NCI-H1930 (cell line): ENCODE results near the gene UGT1A6.
"Not testable (repeated sequence)": the region's sequence is repeated elsewhere in the genome, so short reads cannot be mapped to it uniquely, and the experiment has no call there.

Experiments used
- DNase-seq, 2 experiments: peaks; one replicate each; lab custom pipeline; 2025; lab: John Stamatoyannopoulos, UW

UGT1A6 gene

DNA sequence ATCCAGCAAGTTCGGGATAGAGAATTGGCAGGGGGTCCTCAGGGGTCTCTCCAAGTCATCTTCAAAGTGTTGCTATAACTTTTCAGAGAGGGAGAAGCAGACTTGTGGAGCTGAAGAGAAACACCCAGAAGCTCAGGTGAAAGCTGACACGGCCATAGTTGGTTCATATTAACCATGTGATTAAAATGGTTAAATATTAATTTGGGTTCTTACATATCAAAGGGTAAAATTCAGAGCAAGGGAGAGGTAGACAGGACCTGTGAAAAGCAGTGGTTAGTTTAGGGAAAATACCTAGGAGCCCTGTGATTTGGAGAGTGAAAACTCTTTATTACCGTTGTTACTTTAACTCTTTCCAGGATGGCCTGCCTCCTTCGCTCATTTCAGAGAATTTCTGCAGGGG, at the start of gene UGT1A6:
Gene UGT1A6 (plus strand): TSS at position 243 of the 400 bp plus-strand sequence. CDS start 115 bp downstream, at position 358.
- DNase-seq, result no peak

DNA sequence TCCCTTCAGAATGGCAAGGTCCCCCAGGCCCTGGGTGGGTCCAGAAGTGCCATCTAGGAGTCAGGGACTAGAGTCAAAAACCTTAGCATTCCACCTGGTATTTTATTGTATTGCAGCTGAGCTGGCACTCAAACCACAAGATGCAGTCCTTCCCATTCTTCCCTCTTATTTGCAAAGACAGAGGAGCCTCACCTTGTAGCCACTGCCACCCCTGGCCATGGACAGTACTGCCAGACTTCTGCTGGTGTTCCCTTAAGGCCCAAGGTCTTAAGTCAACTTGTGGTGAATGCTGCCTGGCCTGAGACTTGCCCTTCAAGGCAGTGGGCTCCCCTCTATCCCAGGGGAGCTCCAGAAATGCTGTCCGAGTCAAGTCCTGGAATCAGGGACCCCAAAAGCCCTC, 49.6 kb upstream of the UGT1A6 start:
- no peak for DNase-seq

DNA sequence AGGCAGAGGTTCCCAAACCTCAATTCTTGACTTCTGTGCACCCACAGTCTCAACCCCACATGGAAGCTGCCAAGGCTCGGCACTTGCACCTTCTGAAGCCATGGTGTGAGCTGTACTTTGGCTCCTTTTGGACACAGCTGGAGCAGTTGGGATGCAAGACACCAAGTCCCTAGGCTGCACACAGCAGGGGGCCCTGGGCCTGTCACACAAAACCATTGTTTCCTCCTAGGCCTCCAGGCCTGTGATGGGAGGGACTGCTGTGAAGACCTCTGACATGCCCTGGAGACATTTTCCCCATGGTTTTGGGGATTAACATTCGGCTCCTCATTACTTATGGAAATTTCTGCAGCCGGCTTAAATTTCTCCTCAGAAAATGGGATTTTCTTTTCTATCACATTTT, 46.7 kb upstream of the UGT1A6 start:
- DNase-seq, result not testable (repeated sequence)

DNA sequence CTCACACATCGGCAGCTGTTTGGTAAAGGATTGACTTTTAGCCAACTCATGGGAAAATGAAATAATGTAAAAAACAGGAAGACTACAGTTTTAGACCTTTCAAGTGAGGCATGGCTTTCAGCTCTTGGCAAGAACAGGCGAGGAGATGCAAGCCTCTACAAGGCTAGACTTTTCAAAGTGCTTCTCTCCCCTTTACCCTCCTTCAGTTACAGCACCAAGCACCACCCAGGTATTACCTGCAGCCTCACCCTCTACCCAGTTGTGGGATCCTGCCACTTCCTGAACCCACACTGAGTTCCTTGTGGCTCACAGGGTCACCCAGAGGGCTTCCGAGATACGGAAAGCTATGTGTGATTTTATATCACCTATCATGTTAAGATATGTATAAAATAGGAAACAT, 41.7 kb upstream of the UGT1A6 start:
- DNase-seq, result no peak

DNA sequence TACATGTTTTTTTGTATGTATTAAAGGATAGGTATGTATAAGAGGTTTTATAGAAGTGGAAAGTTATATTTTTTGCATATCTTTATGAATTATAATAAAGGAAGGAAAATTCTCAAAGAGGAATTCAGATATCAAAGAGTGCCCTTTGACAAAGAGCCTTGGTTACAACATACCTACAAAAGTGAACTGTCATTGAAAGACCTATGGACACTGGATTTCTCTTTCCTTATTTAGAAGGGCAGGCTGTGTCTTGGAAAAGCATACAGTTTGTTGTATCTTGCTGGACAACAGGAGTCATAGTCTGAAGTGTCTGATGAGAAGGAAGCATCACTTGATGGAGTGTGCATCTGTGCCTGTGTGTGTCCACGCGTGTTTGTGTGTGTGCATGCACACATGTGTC, 41.3 kb upstream of the UGT1A6 start:
- DNase-seq, result no peak

DNA sequence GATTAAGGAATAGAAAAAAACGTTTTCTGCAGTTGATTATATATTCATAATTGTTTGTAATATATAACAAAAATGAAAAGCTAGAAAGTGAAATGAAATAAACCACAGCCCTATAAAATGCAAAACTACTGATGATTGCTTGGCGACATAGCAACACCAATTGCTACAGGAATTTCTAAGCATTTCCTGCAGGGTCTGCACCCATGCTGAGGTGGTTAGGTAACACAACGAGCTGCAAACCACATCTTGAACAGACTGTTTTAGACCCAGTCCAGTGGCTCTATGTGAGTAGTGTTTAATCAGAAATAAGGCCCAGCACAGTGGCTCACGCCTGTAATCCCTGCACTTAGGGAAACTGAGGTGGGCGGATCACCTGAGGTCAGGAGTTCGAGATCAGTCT, 38.2 kb upstream of the UGT1A6 start:
- no peak for DNase-seq

DNA sequence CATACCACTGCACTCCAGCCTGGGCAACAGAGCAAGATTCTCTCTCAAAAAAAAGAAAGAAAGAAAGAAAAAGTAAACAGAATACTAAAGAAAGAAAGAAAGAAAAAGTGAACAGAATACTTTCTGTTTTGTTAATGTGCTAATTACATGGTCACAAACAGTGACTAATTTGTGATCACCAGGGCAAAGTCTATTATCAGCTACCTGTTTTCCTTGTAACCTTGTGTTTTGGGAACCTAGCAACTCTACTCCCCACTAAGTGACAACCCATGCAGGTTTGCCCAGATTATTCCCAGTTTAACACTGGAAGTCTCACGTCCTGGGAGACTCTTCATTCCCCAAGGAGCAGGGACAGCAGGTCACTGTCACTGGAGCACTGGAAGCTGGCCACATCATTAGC, 37.6 kb upstream of the UGT1A6 start:
- DNase-seq, result no peak

DNA sequence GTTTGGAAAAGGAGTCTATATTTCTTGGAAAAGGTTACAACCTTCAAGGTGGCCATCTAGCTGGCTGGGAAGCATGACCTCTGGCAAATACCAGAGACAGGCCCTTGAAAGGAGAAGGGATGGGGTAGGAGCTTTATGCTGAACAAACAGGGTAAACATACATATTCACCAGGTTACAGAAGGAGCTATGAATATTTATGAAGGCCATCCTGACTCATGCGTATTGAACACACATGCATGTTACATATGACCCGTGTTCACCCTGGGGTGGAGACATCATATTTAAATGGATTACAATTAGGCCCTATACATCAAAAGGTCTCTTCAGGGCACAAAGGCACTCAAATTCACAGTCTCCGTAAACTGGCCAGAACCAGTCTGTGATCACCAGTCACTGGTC, 36.7 kb upstream of the UGT1A6 start:
- not testable (repeated sequence) for DNase-seq

DNA sequence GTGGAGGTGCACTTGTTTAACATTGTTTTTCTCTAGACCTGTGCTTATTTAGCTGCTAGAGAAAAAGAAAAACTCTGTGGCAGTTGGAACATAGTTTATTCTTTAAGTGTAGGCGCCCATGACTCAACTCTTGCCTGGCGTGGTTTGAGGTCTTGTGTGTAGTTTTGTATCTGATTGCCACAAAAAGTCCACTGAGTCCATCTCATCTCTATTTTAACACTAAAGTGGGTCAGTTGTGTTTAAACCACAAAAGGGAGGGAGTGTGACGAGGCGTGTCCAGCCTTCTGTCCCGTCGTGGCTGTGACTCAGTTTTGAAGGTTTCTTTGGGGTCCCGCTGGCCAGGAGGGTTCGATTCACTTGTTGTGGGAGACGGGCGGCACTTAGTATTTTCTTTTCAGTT, 36.2 kb upstream of the UGT1A6 start:
- DNase-seq, result no peak

DNA sequence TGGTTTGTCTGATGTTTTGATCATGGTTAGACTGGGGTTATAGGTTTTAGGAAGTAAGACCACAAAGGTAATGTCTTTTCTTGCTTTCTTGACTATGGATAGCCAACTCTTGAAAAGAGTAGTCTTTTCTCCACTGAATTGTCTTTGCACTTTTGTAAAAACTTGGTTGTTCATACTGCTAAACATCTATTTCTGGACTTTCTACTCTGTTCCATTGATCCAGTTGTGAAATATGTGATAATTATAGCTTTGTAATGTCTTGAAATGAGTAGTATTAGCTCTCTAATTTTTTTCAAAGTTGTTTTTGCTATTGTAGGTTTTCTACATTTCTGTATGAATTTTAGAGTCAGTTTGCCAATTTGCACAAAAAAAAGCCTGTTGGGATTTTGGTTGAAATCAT, 34.1 kb upstream of the UGT1A6 start:
- no peak for DNase-seq

DNA sequence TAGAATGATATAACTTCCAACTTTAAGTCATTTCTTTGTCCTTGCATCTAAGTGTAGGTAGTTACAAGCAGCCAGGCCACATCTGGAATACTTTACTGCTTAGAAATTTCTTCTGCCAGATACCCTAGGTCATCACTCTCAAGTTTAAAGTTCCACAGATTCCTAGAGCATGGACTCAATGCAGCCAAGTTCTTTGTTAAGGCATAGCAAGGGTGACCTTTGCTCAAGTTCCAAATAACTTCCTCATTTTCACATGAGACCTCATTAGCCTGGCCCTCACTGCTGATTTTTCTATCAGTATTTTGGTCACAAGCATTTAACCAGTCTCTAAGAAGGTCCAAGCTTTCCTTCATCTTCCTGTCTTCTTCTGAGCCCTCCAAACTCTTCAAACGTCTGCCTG, 28.8 kb upstream of the UGT1A6 start:
- DNase-seq, result no peak

DNA sequence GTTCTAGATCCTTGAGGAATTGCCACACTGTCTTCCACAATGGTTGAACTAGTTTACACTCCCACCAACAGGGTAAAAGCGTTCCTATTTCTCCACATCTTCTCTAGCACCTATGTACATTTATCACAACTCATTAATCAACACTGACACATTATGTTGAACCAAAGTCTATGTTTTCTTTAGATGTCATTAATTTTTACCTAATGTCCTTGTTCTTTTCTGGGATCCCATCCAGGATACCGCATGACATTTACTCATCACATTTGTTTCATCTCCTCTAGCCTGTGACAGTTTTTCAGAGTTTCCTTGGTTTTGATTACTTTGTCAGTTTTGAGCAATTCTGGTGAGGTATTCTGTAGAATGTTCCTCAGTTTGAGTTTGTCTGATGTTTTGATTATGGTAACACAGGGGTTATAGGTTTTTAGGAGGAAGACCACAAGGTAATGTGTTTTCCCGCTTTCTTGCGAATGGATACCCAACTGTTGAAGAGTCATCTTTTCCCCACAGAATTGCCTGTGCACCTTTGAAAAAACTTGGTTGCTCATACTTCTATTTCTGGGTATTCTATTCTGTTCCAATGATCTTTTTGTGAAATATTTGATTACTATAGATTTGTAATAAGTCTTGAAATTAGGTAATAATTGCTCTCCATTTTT, 24.0 kb upstream of the UGT1A6 start:
- no peak for DNase-seq

DNA sequence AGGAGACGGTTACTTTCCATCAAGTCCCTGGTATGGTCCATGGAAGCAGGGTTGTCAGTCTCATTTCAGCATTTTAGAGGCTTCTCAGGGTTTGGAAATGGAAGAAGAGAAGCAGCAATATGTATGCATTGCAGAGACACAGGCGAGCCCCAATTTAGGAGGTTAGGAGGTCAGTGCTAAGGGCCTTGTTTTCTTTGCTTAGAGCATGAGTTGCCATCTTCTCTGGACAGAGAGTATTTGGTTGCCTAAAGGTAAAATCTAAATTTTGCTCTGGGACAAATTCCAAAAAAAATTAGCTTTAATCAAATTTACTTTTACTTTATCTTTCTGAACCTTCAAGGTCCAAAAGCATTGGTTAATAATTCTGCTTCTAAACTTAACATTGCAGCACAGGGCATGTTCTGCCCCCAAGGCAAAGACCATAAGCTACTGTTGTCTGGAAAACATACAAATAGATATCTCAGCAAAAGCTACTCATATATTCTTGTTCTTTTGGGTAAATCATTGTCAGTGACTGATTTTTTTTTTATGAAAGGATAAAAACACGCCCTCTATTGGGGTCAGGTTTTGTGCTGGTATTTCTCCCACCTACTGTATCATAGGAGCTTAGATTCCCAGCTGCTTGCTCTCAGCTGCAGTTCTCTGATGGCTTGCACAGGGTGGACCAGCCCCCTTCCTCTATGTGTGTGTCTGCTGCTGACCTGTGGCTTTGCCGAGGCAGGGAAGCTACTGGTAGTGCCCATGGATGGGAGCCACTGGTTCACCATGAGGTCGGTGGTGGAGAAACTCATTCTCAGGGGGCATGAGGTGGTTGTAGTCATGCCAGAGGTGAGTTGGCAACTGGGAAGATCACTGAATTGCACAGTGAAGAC, 21.2 kb upstream of the UGT1A6 start, which contains the start of gene UGT1A9:
Gene UGT1A9 (plus strand): TSS at position 609 of the 872 bp plus-strand sequence. CDS start 37 bp downstream, at position 646.
- no peak for DNase-seq

DNA sequence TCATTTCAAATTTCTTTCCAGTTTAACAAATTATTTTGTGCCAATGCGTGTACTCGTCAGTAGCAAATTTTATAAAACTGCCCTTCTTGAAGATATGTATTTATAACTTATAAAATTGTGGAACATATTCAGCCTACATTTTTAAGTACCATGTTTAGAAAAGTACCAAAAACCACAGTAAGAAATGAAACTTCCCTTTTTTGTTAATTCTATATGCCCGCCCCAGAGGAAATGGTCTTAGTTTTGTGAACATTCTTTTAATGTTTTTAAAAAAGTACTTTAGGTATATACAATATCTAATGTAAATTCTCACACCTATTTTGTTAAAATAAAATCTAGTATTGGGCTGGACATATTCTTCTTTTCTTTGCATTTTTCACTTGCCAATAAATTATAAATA, 19.8 kb upstream of the UGT1A6 start:
- no peak for DNase-seq

DNA sequence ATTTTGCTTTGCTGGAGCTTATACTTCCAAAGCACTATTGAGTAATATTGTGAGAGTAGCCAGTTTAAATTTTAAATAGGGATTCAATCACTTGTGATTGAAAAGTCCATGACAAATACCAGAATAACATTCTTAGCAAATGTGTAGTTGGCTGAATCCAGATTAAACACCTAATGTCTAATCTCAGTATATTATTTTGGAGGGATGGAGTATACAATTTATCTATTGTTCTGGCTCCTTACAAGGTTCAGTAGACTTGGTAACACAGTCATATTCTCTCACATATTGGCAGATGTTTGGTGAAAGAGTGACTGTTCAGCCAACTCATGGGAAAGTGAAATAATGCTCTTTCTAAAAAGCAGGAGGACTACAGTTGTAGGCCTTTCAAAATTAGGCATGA, 18.8 kb upstream of the UGT1A6 start:
- no peak for DNase-seq

DNA sequence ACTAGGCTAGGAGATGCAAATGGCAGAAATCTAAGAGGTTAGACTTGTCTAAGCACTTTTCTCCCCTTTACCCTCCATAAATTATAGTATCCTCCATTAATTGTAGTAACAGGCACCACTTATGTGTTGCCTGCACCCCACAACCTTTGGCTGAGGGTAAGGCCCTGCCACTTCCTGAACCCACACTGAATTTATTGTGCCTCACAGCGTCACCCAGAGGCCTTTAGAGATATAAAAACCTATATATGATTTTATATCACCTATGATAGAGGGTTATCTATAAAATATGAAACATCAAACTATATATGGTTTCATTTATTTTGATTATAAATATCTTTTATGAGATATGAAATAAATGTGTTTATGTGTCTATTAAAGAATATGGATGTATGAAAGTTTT, 18.4 kb upstream of the UGT1A6 start:
- DNase-seq, result no peak

DNA sequence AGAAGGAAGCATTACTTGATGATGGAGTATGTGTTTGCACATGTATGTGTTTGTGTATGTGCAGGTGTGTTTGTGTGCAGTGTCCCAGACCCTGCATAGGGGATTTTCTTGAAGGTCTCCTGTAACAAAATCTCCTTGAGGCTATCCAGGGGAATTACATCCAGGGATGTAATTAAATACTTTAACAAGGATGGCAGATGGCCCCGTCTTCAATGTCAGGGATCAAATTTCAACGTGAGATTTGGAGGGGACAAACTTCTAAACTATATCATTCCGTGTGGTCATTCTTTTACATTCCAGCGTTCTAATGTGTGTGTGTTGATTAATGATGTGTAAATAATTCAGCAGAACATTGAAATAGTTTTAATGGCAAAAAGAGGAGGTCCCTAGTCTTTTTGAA, 17.7 kb upstream of the UGT1A6 start:
- no peak for DNase-seq

DNA sequence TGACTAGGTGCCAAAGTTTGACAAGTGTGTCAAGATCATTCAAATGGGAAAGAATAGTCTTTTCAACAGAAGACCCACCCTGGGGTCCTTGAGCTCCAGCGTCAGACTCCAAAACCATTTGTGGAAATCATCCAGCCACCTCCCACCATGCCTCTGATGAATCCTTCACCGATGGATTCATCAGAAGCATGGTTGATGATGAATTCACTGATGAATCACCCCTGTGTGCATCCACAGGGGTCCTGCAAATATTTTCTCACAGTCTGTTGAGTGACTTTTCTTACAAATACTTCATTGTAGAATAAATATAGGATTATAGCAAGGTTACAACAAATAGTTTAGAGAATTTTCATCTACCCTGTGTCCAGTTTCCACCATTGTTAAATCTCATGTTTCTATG, 16.6 kb upstream of the UGT1A6 start:
- no peak for DNase-seq

DNA sequence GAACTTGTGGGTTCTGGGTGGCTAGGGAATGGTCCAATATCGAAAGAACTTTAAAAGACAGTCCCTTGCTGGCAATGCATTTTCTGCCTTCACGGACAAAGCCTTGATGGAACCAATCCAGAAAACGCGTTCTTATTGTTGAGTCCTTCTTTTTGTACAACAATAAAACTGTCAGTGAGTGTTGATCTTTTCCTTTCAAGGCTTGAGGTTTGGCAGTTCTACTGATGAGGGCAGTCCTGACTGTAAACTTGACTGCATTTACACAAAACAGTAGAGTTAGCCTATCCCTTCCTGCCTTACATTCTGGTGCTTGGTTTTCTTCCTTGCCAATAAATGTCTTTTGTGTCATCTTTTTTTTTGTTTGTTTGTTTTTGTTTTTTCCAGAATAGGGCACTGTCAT, 13.5 kb upstream of the UGT1A6 start:
- DNase-seq, result no peak

DNA sequence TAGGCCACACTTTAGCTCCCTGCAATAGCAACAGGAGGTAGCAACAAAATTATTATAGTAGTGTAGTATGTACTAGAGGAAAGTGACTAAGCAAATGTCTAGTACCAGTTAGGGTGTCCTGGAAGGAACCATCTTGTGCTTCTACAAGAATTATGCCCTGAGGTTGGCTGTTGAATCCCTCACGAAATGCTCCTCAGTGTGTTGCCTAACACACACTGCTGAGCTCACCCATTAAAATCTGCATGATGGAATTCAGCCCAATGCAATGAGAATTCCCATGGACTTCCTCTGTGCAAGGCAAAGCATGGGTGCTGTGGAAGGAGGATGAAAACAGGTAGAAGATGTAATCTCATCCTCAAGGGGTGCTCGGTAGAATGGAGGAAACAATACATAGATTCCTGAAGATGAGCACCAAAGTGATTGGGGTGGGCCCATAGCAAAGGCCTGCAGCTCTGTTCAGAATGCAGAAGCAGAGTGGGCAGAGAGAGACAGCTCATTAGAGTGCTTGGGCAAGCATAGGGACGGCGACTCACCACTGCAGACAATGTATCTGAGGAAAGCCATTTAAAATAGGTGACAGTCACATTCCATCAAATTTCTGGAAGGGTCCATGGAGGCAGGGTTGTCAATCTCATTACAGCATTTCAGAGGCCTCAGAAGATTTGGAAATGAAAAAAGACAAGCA, 12.2 kb upstream of the UGT1A6 start:
- DNase-seq, result no peak

DNA sequence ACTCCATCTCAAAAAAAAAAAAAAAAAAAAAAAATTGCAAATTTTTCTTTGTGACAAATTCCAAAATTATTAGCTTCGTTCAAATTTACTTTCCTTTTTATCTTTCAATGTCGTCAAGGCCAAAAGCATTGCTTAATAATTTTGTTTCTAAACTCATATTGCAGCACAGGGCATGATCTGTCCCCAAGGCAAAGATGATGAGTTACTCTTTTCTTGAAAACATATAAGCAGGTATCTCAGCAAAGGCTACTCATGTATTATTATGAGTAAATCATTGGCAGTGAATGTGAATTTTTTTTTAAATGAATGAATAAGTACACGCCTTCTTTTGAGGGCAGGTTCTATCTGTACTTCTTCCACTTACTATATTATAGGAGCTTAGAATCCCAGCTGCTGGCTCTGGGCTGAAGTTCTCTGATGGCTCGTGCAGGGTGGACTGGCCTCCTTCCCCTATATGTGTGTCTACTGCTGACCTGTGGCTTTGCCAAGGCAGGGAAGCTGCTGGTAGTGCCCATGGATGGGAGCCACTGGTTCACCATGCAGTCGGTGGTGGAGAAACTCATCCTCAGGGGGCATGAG, 11.1 kb upstream of the UGT1A6 start, which contains the start of gene UGT1A7:
Gene UGT1A7 (plus strand): TSS at position 381 of the 579 bp plus-strand sequence. CDS start 37 bp downstream, at position 418.
- no peak for DNase-seq

DNA sequence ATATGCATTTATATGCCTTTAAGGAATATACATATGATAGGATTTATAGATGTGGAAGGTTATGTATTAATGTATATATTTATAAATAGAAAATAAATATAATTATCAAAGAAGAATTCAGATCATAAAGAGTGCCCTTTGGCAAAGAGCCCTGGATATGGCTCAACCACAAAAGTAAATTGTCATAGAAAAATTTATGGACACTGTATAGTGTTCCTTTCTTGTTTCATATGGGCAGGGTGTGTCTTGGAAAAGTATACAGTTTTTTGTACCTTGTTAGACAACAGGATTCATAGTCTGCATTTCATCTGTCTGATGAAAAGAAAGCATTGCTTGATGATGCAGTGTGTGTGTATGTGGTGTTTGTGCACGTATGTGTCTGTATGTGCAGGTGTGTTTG, 8.1 kb upstream of the UGT1A6 start:
- DNase-seq, result no peak
